HL-60 (cell line): ENCODE results near the gene KRT3.
"Not testable (repeated sequence)": the region's sequence is repeated elsewhere in the genome, so short reads cannot be mapped to it uniquely, and the experiment has no call there.

Experiments used
- DNase-seq, 2 experiments: peaks; one replicate each; pipeline ENCODE4 v3.0.0-alpha.2; 2010 to 2020; ENCODE audit warnings: low read depth in 1 of 2, low spot score in 1 of 2
- H3K27ac ChIP-seq: fragments of 250-450 bp; sonication (Bioruptor Pico); replicated peaks from 2 replicates; pipeline ENCODE4 v1.5.1; 2020; ENCODE audit warnings: mild to moderate bottlenecking, moderate library complexity
- H3K27me3 ChIP-seq: fragments of 250-450 bp; sonication (Bioruptor Pico); 2 replicates; pipeline ENCODE4 v1.5.1; 2021; ENCODE audit warnings: mild to moderate bottlenecking, moderate library complexity; ENCODE audit not compliant: insufficient read depth, poor library complexity, severe bottlenecking
- H3K4me3 ChIP-seq: replicated peaks from 2 replicates; pipeline ENCODE4 v1.5.1; 2011; ENCODE audit warnings: mild to moderate bottlenecking, control low read depth, low read length; ENCODE audit not compliant: insufficient read depth
- CTCF ChIP-seq: IDR thresholded peaks from one replicate; pipeline ENCODE4 v1.5.1; 2011; ENCODE audit warnings: low read length, control low read depth, inconsistent platforms; ENCODE audit not compliant: insufficient read depth
- GABPA ChIP-seq: IDR thresholded peaks from 2 replicates; pipeline ENCODE4 v1.6.1; 2012; ENCODE audit warnings: low read depth
- POLR2AphosphoS5 ChIP-seq: IDR thresholded peaks from 2 replicates; pipeline ENCODE4 v1.6.1; 2012; ENCODE audit warnings: low read depth
- REST ChIP-seq: IDR thresholded peaks from 2 replicates; pipeline ENCODE4 v1.6.1; 2012; ENCODE audit warnings: low read depth; ENCODE audit not compliant: insufficient replicate concordance
- SPI1 ChIP-seq: IDR thresholded peaks from 2 replicates; pipeline ENCODE4 v1.6.1; 2012; ENCODE audit warnings: low read depth, mild to moderate bottlenecking, borderline replicate concordance

Gene KRT3

DNA sequence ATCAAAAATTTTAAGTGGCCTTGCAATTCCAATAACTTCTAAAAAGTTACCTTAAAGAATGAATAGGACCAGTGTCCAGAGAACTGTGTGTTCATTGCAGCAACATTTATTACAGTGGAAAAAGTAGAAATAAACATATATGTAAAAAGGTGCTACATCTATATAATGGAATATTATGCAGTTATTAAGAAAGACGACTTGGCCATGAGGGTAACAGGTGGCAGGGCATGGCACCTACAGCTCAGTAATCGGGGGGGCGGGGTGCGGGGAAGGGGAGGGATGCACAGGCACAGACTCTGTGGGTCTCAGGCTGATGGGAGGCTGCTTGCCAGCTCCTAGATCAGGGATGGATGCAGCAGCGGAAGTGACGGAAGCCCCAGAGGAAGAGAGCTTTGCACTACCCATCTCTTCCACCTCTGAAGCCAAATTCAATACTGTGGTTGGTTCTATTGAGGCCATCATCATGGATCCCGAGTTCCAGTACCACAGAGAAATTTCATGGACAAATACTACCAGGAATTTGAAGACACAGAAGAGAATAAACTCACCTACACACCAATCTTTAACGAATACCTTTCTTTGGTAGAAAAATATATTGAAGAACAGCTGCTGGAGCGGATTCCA lies 32.8 kb downstream of the KRT3 start:
- Histone ChIP-seq H3K27me3 (no peaks in the 10 kb centered on the region), H3K27ac (no peak overlapping the region), H3K4me3 (no peak overlapping the region)
- DNase-seq: no peak
- TF ChIP-seq POLR2AphosphoS5 (no peak), SPI1 (no peak), GABPA (no peak), CTCF (no peak), REST (no peak)

DNA sequence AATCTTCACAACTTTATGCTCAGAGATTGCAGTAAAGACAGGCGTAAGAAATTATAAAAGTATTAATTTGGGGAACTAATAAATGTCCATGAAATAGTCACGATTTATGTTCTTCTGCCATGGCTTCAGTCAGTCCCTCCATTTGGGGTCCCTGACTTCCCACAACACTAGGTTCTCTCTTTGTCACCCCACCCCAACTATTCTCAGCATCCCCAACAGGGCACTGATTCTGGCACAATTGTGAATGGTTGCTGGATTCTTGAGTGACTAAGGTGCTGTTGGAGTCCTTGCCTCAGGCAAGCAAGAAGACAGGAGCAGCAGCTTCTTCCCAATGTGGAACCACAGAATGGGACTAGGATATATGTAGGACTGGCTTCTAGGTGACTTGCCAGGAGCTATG lies 34.1 kb downstream of the KRT3 start:
- H3K27me3 ChIP-seq: no peaks in the 10 kb centered on the region
- H3K27ac ChIP-seq: no peak overlapping the region
- H3K4me3 ChIP-seq: no peak overlapping the region
- DNase-seq: no peak
- no peak for TF ChIP-seq GABPA
- no peak for TF ChIP-seq POLR2AphosphoS5
- TF ChIP-seq REST: no peak
- TF ChIP-seq SPI1: no peak
- TF ChIP-seq CTCF: no peak

- H3K4me3 ChIP-seq, H3K27ac ChIP-seq, DNase-seq, H3K27me3 ChIP-seq: not testable (repeated sequence)
Observed at GRCh38 chr12:52761218-52761617, 34.7 kb downstream of the KRT3 start.

DNA sequence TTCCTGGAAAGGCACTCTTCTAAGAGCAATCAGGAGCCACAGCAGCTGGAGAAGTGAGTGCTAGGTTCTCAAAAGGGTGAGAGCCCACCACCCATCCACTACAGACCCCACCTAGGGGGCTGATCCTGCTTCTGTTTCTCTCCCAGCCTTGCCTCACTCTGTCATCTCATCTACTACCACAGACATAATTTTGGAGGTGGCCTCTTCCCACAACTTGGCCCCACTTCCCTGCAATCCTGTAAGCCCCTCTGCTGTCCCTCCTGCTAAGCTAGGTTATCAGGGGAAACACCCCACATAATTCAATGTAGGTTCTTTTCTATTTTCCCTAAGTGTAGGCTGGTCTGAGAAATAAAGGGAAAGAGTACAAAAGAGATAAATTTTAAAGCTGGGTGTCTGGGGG lies 35.3 kb downstream of the KRT3 start:
- no peak for DNase-seq
- H3K27ac ChIP-seq: no peak overlapping the region
- TF ChIP-seq REST (no peak), POLR2AphosphoS5 (no peak), GABPA (no peak), CTCF (no peak), SPI1 (no peak)
- no peaks in the 10 kb centered on the region for H3K27me3 ChIP-seq
- H3K4me3 ChIP-seq: no peak overlapping the region
